HG03135 (cell line): ENCODE measurements around the gene AIP.

Experiments
- ATAC-seq: cut with Tn5 transposase; IDR thresholded peaks from one replicate; pipeline ENCODE4 v1.9.1; 2021; ENCODE audit warnings: mild to moderate bottlenecking, moderate library complexity; ENCODE audit not compliant: unreplicated experiment

AIP gene

GRCh38 chr11:67525275-67525976 is 42.6 kb downstream of the AIP start:
- ATAC-seq: no peak

GRCh38 chr11:67528376-67528775 is 45.5 kb downstream of the AIP start:
- ATAC-seq: no peak

- no peak for ATAC-seq
Observed at GRCh38 chr11:67530282-67530592, 47.4 kb downstream of the AIP start.

- ATAC-seq: no peak
Observed at GRCh38 chr11:67532889-67533288, 50.1 kb downstream of the AIP start.

GRCh38 chr11:67534070-67534679 is 51.3 kb downstream of the AIP start:
- no peak for ATAC-seq

GRCh38 chr11:67535561-67535960 is 52.7 kb downstream of the AIP start:
- ATAC-seq: no peak

GRCh38 chr11:67538306-67538705 is 55.5 kb downstream of the AIP start:
- ATAC-seq: no peak

- no peak for ATAC-seq
Observed at GRCh38 chr11:67538823-67539505, 56.1 kb downstream of the AIP start.

- no peak for ATAC-seq
Observed at GRCh38 chr11:67539550-67539949, 56.7 kb downstream of the AIP start.
